HepG2 (cell line): ENCODE results near the gene DSCAML1. TPM values are rescaled to one million over a fixed set of nuclear protein-coding genes. Genes with fewer than 3 reads are reported as not detected.
A peak's percentile ranks its signal among the peaks of the same experiment; 100 is the strongest.

Source experiments
- GABPA ChIP-seq, 2 experiments: IDR thresholded peaks; 2 replicates each; pipeline ENCODE4 v1.6.1; 2011 to 2016; ENCODE audit warnings: low read depth in 2 of 2, low read length in 1 of 2, missing biosample characterization in 1 of 2, missing genetic modification characterization in 1 of 2
- JDP2 ChIP-seq: sonication (generic); formaldehyde crosslinking; IDR thresholded peaks from 2 replicates; pipeline ENCODE4 v1.8.1; 2022; ENCODE audit warnings: missing genetic modification reagents, borderline replicate concordance
- KAT8 ChIP-seq: IDR thresholded peaks from 2 replicates; pipeline ENCODE4 v1.6.1; 2016; ENCODE audit warnings: missing genetic modification reagents, missing compliant biosample characterization
- MTF2 ChIP-seq: sonication (generic); formaldehyde crosslinking; IDR thresholded peaks from 2 replicates; pipeline ENCODE4 v1.5.0; 2020; ENCODE audit warnings: missing genetic modification reagents, borderline replicate concordance
- POLR2A ChIP-seq, 2 experiments: IDR thresholded peaks; 2 replicates each; pipeline ENCODE4 v1.6.1; 2011; ENCODE audit warnings: low read depth in 2 of 2, low read length in 2 of 2, mild to moderate bottlenecking in 1 of 2, moderate library complexity in 1 of 2; ENCODE audit not compliant: insufficient read depth in 1 of 2
- ZMYM3 ChIP-seq: sonication (generic); formaldehyde crosslinking; IDR thresholded peaks from 2 replicates; pipeline ENCODE4 v1.5.1; 2020; ENCODE audit warnings: mild to moderate bottlenecking, missing genetic modification reagents
- ZNF207 ChIP-seq: fragments of 450-650 bp; IDR thresholded peaks from 2 replicates; pipeline ENCODE4 v1.6.1; 2016; ENCODE audit warnings: antibody characterized with exemption, borderline replicate concordance
- ZNF546 ChIP-seq: sonication (generic); formaldehyde crosslinking; conservative IDR thresholded peaks from 2 replicates; pipeline ENCODE4 v1.8.1; 2023; ENCODE audit warnings: mild to moderate bottlenecking, missing genetic modification reagents
- ZNF782 ChIP-seq: sonication (generic); formaldehyde crosslinking; IDR thresholded peaks from 2 replicates; pipeline ENCODE4 v1.4.0; 2020; ENCODE audit warnings: missing genetic modification reagents, mild to moderate bottlenecking, borderline replicate concordance
- polyA plus RNA-seq, 8 experiments: library from polyadenylated mRNA; depleted of rRNA in 3 of 8; stranded (reverse) in 7 of 8; unstranded in 1 of 8; fragments of >200 nt; fragmentation: Illumina TruSeq in 4 of 8; extraction: Trizol in 4 of 8; gene quantifications; 2 replicates each; pipeline versions ENCODE4 v1.2.1 to v1.2.3, GENCODE V29; 2011 to 2016; ENCODE audit warnings: low read depth in 4 of 8, missing spikeins in 1 of 8, mixed read lengths in 1 of 8; ENCODE audit not compliant: insufficient read depth in 1 of 8
- total RNA-seq, 5 experiments: library from RNA; depleted of rRNA; stranded (reverse); fragments of >200 nt; fragmentation: Illumina TruSeq; extraction: Trizol; gene quantifications; 2 replicates each; pipeline ENCODE4 v1.2.3, GENCODE V29; 2016; ENCODE audit warnings: low read depth in 1 of 5
- TF ChIP-seq, protein P1 (sequence below): sonication (generic); formaldehyde crosslinking; IDR thresholded peaks from 2 replicates; pipeline ENCODE4 v1.4.0; 2020; ENCODE audit warnings: missing genetic modification reagents
- TF ChIP-seq, protein P2 (sequence below): sonication (generic); formaldehyde crosslinking; IDR thresholded peaks from 2 replicates; pipeline ENCODE4 v1.9.0; 2022; ENCODE audit warnings: missing genetic modification reagents, mild to moderate bottlenecking, borderline replicate concordance
- TF ChIP-seq, protein P3 (sequence below): sonication (generic); formaldehyde crosslinking; IDR thresholded peaks from 2 replicates; pipeline ENCODE4 v1.4.0; 2020; ENCODE audit warnings: mild to moderate bottlenecking, missing genetic modification reagents, borderline replicate concordance
- TF ChIP-seq, protein P4 (sequence below): sonication (generic); formaldehyde crosslinking; IDR thresholded peaks from 2 replicates; pipeline ENCODE4 v1.4.0; 2020; ENCODE audit warnings: missing genetic modification reagents, low read depth, mild to moderate bottlenecking, borderline replicate concordance

DSCAML1 gene
- total and polyA plus RNA-seq, 2 of the 13 experiments (the other 11 are each of a cell fraction or from before 2014, with no cell fraction given), result 0.29 to 0.40 TPM

DNA sequence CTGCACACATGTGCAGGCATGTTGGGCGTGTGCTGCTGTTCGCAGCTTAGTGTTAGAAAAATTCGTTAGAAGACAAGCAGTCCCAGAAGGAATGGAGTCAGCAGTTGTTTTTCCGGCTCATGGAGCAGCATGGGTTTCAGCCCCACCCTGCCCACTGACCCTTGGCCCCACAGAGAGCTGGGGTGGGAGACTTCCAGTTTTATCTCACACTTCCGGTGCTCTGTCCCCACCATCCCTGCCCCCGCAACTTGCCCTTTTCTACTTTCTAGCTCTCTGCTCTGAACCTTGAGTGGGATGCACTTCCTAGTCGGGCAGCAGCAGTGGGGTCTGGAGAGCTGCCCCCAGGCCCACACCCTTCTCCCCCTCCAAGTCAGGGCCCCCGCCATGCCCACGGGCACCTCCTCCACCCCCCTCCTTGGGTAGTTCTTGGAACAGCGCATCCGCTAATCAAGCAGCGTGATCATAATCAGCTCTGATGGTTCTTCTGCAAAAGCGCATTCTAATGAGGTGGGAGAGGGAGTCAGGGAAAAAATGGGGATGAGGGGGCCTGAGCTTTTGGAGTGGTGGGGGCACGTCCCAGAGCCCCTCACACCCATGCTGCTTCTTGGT is 285.0 kb downstream of the DSCAML1 start (continued):
- TF ChIP-seq JDP2 (CRISPR knock-in tag) (no peak), GABPA (IDR thresholded peaks at IDR 0.05; ENCODE audit: low read depth, low read length) (no peak), GABPA (CRISPR knock-in tag; IDR thresholded peaks at IDR 0.05; ENCODE audit: low read depth) (peak; percentile 73), MTF2 (CRISPR knock-in tag) (no peak), KAT8 (no peak), ZNF207 (no peak), ZNF782 (CRISPR knock-in tag) (no peak), POLR2A (IDR thresholded peaks at IDR 0.05; ENCODE audit: insufficient read depth in 1 of 2, low read depth in 2 of 2, low read length in 2 of 2) (no peak), ZMYM3 (no peak), ZNF546 (CRISPR knock-in tag) (no peak)
- TF ChIP-seq, protein P1, sequence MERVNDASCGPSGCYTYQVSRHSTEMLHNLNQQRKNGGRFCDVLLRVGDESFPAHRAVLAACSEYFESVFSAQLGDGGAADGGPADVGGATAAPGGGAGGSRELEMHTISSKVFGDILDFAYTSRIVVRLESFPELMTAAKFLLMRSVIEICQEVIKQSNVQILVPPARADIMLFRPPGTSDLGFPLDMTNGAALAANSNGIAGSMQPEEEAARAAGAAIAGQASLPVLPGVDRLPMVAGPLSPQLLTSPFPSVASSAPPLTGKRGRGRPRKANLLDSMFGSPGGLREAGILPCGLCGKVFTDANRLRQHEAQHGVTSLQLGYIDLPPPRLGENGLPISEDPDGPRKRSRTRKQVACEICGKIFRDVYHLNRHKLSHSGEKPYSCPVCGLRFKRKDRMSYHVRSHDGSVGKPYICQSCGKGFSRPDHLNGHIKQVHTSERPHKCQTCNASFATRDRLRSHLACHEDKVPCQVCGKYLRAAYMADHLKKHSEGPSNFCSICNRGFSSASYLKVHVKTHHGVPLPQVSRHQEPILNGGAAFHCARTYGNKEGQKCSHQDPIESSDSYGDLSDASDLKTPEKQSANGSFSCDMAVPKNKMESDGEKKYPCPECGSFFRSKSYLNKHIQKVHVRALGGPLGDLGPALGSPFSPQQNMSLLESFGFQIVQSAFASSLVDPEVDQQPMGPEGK (CRISPR knock-in tag), result peak; percentile 62; the same call in 1 of the 2 replicates
- TF ChIP-seq, protein P2, sequence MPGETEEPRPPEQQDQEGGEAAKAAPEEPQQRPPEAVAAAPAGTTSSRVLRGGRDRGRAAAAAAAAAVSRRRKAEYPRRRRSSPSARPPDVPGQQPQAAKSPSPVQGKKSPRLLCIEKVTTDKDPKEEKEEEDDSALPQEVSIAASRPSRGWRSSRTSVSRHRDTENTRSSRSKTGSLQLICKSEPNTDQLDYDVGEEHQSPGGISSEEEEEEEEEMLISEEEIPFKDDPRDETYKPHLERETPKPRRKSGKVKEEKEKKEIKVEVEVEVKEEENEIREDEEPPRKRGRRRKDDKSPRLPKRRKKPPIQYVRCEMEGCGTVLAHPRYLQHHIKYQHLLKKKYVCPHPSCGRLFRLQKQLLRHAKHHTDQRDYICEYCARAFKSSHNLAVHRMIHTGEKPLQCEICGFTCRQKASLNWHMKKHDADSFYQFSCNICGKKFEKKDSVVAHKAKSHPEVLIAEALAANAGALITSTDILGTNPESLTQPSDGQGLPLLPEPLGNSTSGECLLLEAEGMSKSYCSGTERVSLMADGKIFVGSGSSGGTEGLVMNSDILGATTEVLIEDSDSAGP (CRISPR knock-in tag), result no peak; the same call in 1 of the 2 replicates
- TF ChIP-seq, protein P3, sequence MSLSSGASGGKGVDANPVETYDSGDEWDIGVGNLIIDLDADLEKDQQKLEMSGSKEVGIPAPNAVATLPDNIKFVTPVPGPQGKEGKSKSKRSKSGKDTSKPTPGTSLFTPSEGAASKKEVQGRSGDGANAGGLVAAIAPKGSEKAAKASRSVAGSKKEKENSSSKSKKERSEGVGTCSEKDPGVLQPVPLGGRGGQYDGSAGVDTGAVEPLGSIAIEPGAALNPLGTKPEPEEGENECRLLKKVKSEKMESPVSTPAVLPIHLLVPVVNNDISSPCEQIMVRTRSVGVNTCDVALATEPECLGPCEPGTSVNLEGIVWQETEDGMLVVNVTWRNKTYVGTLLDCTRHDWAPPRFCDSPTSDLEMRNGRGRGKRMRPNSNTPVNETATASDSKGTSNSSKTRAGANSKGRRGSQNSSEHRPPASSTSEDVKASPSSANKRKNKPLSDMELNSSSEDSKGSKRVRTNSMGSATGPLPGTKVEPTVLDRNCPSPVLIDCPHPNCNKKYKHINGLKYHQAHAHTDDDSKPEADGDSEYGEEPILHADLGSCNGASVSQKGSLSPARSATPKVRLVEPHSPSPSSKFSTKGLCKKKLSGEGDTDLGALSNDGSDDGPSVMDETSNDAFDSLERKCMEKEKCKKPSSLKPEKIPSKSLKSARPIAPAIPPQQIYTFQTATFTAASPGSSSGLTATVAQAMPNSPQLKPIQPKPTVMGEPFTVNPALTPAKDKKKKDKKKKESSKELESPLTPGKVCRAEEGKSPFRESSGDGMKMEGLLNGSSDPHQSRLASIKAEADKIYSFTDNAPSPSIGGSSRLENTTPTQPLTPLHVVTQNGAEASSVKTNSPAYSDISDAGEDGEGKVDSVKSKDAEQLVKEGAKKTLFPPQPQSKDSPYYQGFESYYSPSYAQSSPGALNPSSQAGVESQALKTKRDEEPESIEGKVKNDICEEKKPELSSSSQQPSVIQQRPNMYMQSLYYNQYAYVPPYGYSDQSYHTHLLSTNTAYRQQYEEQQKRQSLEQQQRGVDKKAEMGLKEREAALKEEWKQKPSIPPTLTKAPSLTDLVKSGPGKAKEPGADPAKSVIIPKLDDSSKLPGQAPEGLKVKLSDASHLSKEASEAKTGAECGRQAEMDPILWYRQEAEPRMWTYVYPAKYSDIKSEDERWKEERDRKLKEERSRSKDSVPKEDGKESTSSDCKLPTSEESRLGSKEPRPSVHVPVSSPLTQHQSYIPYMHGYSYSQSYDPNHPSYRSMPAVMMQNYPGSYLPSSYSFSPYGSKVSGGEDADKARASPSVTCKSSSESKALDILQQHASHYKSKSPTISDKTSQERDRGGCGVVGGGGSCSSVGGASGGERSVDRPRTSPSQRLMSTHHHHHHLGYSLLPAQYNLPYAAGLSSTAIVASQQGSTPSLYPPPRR (CRISPR knock-in tag), result 0 out of 2 replicates have a peak, but pooled peaks have one; percentile 39
- TF ChIP-seq, protein P4, sequence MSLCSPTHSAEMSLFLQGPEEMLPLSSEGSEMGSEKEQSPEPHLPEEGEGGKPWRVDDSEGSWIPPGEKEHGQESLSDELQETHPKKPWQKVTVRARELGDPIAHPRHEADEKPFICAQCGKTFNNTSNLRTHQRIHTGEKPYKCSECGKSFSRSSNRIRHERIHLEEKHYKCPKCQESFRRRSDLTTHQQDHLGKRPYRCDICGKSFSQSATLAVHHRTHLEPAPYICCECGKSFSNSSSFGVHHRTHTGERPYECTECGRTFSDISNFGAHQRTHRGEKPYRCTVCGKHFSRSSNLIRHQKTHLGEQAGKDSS, result no peak
